OCI-LY1 (cell line): ENCODE measurements around the gene ZSWIM5.
"Not testable (repeated sequence)": the region's sequence is repeated elsewhere in the genome, so short reads cannot be mapped to it uniquely, and the experiment has no call there.

Experiments
- H2AFZ ChIP-seq: fragments of 200-600 bp; sonication (generic), shearing (Covaris generic); 2 replicates; pipeline ENCODE4 v1.6.0; 2014; ENCODE audit warnings: antibody characterized with exemption, mild to moderate bottlenecking, low read length
- H3F3A ChIP-seq: fragments of 200-600 bp; sonication (generic), shearing (Covaris generic); 2 replicates; pipeline ENCODE4 v1.6.0; 2014; ENCODE audit warnings: mild to moderate bottlenecking, antibody characterized with exemption, low read length, moderate library complexity; ENCODE audit not compliant: insufficient read depth
- H3K27ac ChIP-seq: fragments of 200-600 bp; sonication (generic); 2 replicates; pipeline ENCODE4 v1.5.1; 2014; ENCODE audit warnings: low read length, mixed run types, mild to moderate bottlenecking, low read depth; ENCODE audit not compliant: poor library complexity, severe bottlenecking
- H3K27me3 ChIP-seq: fragments of 200-600 bp; sonication (generic); 2 replicates; pipeline ENCODE4 v1.6.0; 2014; ENCODE audit warnings: antibody characterized with exemption, mild to moderate bottlenecking, low read length, moderate library complexity; ENCODE audit not compliant: insufficient read depth
- H3K36me3 ChIP-seq: fragments of 200-600 bp; sonication (generic); 2 replicates; pipeline ENCODE4 v1.6.1; 2014; ENCODE audit warnings: mild to moderate bottlenecking, antibody characterized with exemption, low read length, moderate library complexity, mixed read lengths; ENCODE audit not compliant: insufficient read depth
- H3K4me1 ChIP-seq: fragments of 200-600 bp; sonication (generic); 2 replicates; pipeline ENCODE4 v1.5.1; 2014; ENCODE audit warnings: mild to moderate bottlenecking, low read length, moderate library complexity; ENCODE audit not compliant: insufficient read depth, severe bottlenecking
- H3K4me2 ChIP-seq: fragments of 200-600 bp; sonication (generic), shearing (Covaris generic); 2 replicates; pipeline ENCODE4 v1.6.1; 2014; ENCODE audit warnings: low read length
- H3K4me3 ChIP-seq: fragments of 200-600 bp; sonication (generic); 2 replicates; pipeline ENCODE4 v1.5.1; 2014; ENCODE audit warnings: low read length, low read depth, mild to moderate bottlenecking, mixed read lengths; ENCODE audit not compliant: poor library complexity, severe bottlenecking
- H3K79me2 ChIP-seq: fragments of 200-600 bp; shearing (Covaris generic); 2 replicates; pipeline ENCODE4 v1.6.1; 2016; ENCODE audit warnings: mixed run types, low read length, mixed read lengths; ENCODE audit not compliant: insufficient read depth
- H3K9ac ChIP-seq: fragments of 200-600 bp; sonication (generic), shearing (Covaris generic); 2 replicates; pipeline ENCODE4 v1.6.1; 2014; ENCODE audit warnings: mild to moderate bottlenecking, low read length, mixed read lengths
- H3K9me2 ChIP-seq: fragments of 200-600 bp; sonication (generic), shearing (Covaris generic); 2 replicates; pipeline ENCODE4 v1.6.1; 2014; ENCODE audit warnings: low read depth, mild to moderate bottlenecking, low read length, mixed read lengths
- H3K9me3 ChIP-seq: fragments of 200-600 bp; shearing (Covaris generic); 2 replicates; pipeline ENCODE4 v1.6.1; 2014; ENCODE audit warnings: low read length, mixed read lengths
- H4K20me1 ChIP-seq: fragments of 200-600 bp; sonication (generic), shearing (Covaris generic); 2 replicates; pipeline ENCODE4 v1.6.0; 2016; ENCODE audit warnings: mild to moderate bottlenecking, low read length; ENCODE audit not compliant: insufficient read depth
- CTCF ChIP-seq: fragments of 200-600 bp; sonication (generic), shearing (Covaris generic); IDR thresholded peaks from 2 replicates; pipeline ENCODE4 v1.5.1; 2017; ENCODE audit warnings: mild to moderate bottlenecking, antibody characterized with exemption, low read length, moderate library complexity, mixed read lengths
- EZH2 ChIP-seq: fragments of 200-600 bp; sonication (generic), shearing (Covaris generic); IDR thresholded peaks from 2 replicates; pipeline ENCODE4 v1.8.0; 2017; ENCODE audit warnings: borderline replicate concordance, mixed run types, mild to moderate bottlenecking, antibody characterized with exemption, low read length, moderate library complexity, mixed read lengths

ZSWIM5 gene

GRCh38 chr1:45105486-45106155 lies 100.8 kb downstream of the ZSWIM5 start:
- H3K27ac ChIP-seq, H3K79me2 ChIP-seq, H3K9me3 ChIP-seq, H3K36me3 ChIP-seq, H3K4me1 ChIP-seq, H3K9ac ChIP-seq, H2AFZ ChIP-seq, H4K20me1 ChIP-seq, H3K9me2 ChIP-seq, H3F3A ChIP-seq, H3K27me3 ChIP-seq, H3K4me3 ChIP-seq, H3K4me2 ChIP-seq: not testable (repeated sequence)

DNA sequence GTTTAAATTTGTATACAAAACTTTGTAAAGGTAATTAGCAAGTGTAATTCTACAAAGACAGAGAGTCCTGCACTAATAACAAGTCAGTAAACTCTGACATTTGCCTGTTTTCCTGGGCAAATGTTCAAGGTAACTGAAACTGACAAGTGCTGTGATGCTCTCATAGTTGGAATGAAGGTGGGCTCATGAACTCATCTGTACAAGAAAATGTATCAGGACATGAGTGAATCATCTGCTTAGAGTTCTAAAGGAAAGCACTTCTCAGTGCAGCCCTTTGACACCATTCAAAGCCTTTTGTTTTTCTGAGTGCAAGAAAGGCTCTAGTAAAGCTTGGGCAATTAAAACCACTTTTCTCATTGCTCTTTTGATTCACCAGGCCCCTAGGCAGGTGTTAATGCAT lies 102.9 kb downstream of the ZSWIM5 start:
- Histone ChIP-seq H3K9ac (no peak overlapping the region), H4K20me1 (no peaks in the 10 kb centered on the region), H2AFZ (no peak overlapping the region), H3K27ac (no peak overlapping the region), H3K4me1 (no peaks in the 10 kb centered on the region), H3K9me2 (no peaks in the 10 kb centered on the region), H3K27me3 (no peaks in the 10 kb centered on the region), H3K4me2 (no peak overlapping the region), H3F3A (no peaks in the 10 kb centered on the region), H3K4me3 (no peak overlapping the region), H3K36me3 (no peaks in the 10 kb centered on the region), H3K9me3 (no peaks in the 10 kb centered on the region), H3K79me2 (no peaks in the 10 kb centered on the region)
- TF ChIP-seq EZH2 (no peak), CTCF (no peak)

GRCh38 chr1:45101947-45102346 lies 104.5 kb downstream of the ZSWIM5 start:
- Histone ChIP-seq H3K4me1 (no peaks in the 10 kb centered on the region), H3F3A (no peaks in the 10 kb centered on the region), H2AFZ (no peak overlapping the region), H3K4me2 (no peak overlapping the region), H3K4me3 (no peak overlapping the region), H4K20me1 (no peaks in the 10 kb centered on the region), H3K9me3 (no peaks in the 10 kb centered on the region), H3K9ac (no peak overlapping the region), H3K9me2 (no peaks in the 10 kb centered on the region), H3K27ac (no peak overlapping the region), H3K36me3 (no peaks in the 10 kb centered on the region), H3K79me2 (no peaks in the 10 kb centered on the region), H3K27me3 (no peaks in the 10 kb centered on the region)
- TF ChIP-seq EZH2 = no peak
- no peak for TF ChIP-seq CTCF

DNA sequence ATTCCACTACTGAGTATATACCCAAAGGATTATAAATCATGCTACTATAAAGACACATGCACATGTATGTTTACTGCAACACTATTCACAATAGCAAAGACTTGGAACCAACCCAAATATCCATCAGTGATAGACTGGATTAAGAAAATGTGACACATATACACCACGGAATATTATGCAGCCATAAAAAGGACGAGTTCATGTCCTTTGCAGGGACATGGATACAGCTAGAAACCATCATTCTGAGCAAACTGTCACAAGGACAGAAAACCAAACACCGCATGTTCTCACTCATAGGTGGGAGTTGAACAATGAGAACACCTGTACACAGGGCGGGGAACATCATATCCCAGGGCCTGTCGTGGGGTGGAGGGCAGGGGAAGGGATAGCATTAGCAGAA lies 104.9 kb downstream of the ZSWIM5 start:
- not testable (repeated sequence) for H3K4me2 ChIP-seq, H3K36me3 ChIP-seq, H3K9ac ChIP-seq, H3K9me3 ChIP-seq, H3K79me2 ChIP-seq, H3K4me1 ChIP-seq, H3K9me2 ChIP-seq, H3K4me3 ChIP-seq, H3K27me3 ChIP-seq, H2AFZ ChIP-seq, H3F3A ChIP-seq, H3K27ac ChIP-seq, H4K20me1 ChIP-seq
